Trophoblast cell (in vitro differentiated cells and primary cell): Measurements from ENCODE around the gene CADM1.

Experiments
- DNase-seq, 2 donors: peaks; one replicate each; pipeline ENCODE4 v3.0.0-alpha.2; 2016
- H2AFZ ChIP-seq: 2 replicates; pipeline ENCODE4 v1.6.1; 2013; ENCODE audit warnings: low read length, moderate library complexity, mild to moderate bottlenecking; ENCODE audit not compliant: insufficient read depth, poor library complexity
- H2AK5ac ChIP-seq: 2 replicates; pipeline ENCODE4 v1.6.1; 2013; ENCODE audit warnings: mild to moderate bottlenecking, low read length
- H2BK120ac ChIP-seq: 2 replicates; pipeline ENCODE4 v1.6.1; 2013; ENCODE audit warnings: low read length, mild to moderate bottlenecking, moderate library complexity; ENCODE audit not compliant: insufficient read depth, poor library complexity
- H2BK12ac ChIP-seq: 2 replicates; pipeline ENCODE4 v1.6.1; 2013; ENCODE audit warnings: mild to moderate bottlenecking, low read length, moderate library complexity
- H2BK5ac ChIP-seq: 2 replicates; pipeline ENCODE4 v1.6.1; 2013; ENCODE audit warnings: low read length, low read depth, moderate library complexity, mild to moderate bottlenecking; ENCODE audit not compliant: poor library complexity
- H3K14ac ChIP-seq: 2 replicates; pipeline ENCODE4 v1.6.1; 2013; ENCODE audit warnings: mild to moderate bottlenecking, low read length
- H3K18ac ChIP-seq: 2 replicates; pipeline ENCODE4 v1.6.1; 2013; ENCODE audit warnings: mild to moderate bottlenecking, low read length
- H3K23ac ChIP-seq: 2 replicates; pipeline ENCODE4 v1.6.1; 2013; ENCODE audit warnings: low read length
- H3K27ac ChIP-seq: 2 replicates; pipeline ENCODE4 v1.5.1; 2013; ENCODE audit warnings: low read depth, mild to moderate bottlenecking, inconsistent platforms, low read length, moderate library complexity
- H3K27me3 ChIP-seq: 2 replicates; pipeline ENCODE4 v1.6.1; 2013; ENCODE audit warnings: inconsistent platforms, mild to moderate bottlenecking, low read length, moderate library complexity; ENCODE audit not compliant: insufficient read depth
- H3K36me3 ChIP-seq, 2 experiments: 1 replicate in 1 of 2; 2 replicates in 1 of 2; pipeline ENCODE4 v1.6.1; 2013; ENCODE audit warnings: low read length in 2 of 2, mild to moderate bottlenecking in 2 of 2, moderate library complexity in 1 of 2; ENCODE audit not compliant: insufficient read depth in 2 of 2, control insufficient read depth in 1 of 2
- H3K4ac ChIP-seq: 2 replicates; pipeline ENCODE4 v1.6.1; 2013; ENCODE audit warnings: low read depth, mild to moderate bottlenecking, low read length, moderate library complexity
- H3K4me1 ChIP-seq, 2 experiments: 1 replicate in 1 of 2; 2 replicates in 1 of 2; pipeline ENCODE4 v1.6.1; 2013; ENCODE audit warnings: low read length in 2 of 2, mild to moderate bottlenecking in 2 of 2, moderate library complexity in 1 of 2; ENCODE audit not compliant: insufficient read depth in 2 of 2, control insufficient read depth in 1 of 2
- H3K4me2 ChIP-seq: 2 replicates; pipeline ENCODE4 v1.6.1; 2013; ENCODE audit warnings: inconsistent platforms, mild to moderate bottlenecking, low read length, moderate library complexity
- H3K4me3 ChIP-seq: 2 replicates; pipeline ENCODE4 v1.5.1; 2013; ENCODE audit warnings: mild to moderate bottlenecking, low read depth, low read length, inconsistent platforms
- H3K79me1 ChIP-seq: one replicate; pipeline ENCODE4 v1.6.1; 2013; ENCODE audit warnings: low read length
- H3K79me2 ChIP-seq: 2 replicates; pipeline ENCODE4 v1.6.1; 2013; ENCODE audit warnings: low read length, mild to moderate bottlenecking; ENCODE audit not compliant: control insufficient read depth, insufficient read depth, poor library complexity
- H3K9ac ChIP-seq: 2 replicates; pipeline ENCODE4 v1.6.1; 2013; ENCODE audit warnings: mild to moderate bottlenecking, low read length
- H3K9me3 ChIP-seq: 2 replicates; pipeline ENCODE4 v1.6.1; 2013; ENCODE audit warnings: low read depth, mild to moderate bottlenecking, control low read depth, inconsistent platforms, low read length; ENCODE audit not compliant: insufficient read depth
- H4K12ac ChIP-seq: 2 replicates; pipeline ENCODE4 v1.6.1; 2013; ENCODE audit warnings: low read depth, mild to moderate bottlenecking, low read length, moderate library complexity
- H4K8ac ChIP-seq: 2 replicates; pipeline ENCODE4 v1.6.1; 2013; ENCODE audit warnings: low read depth, mild to moderate bottlenecking, low read length, moderate library complexity
- H4K91ac ChIP-seq: one replicate; pipeline ENCODE4 v1.6.1; 2013; ENCODE audit warnings: low read depth, mild to moderate bottlenecking, low read length, moderate library complexity
- WGBS: extraction: QIAGEN DNeasy Blood & Tissue Kit; methylation state at CpG from one replicate; pipeline ENCODE4 v1.1.7; 2013; ENCODE audit warnings: missing lambda C conversion rate; ENCODE audit not compliant: insufficient read length, insufficient coverage; ENCODE audit errors: extremely low coverage; 5-methylcytosine and 5-hydroxymethylcytosine counted together

Gene CADM1

GRCh38 chr11:115291325-115291724 is 212.9 kb downstream of the CADM1 start:
- Histone ChIP-seq H3K23ac (no peak overlapping the region), H3K79me2 (no peaks in the 10 kb centered on the region), H3K4me3 (no peak overlapping the region), H2BK12ac (no peak overlapping the region), H2BK120ac (no peak overlapping the region), H2AK5ac (no peak overlapping the region), H2BK5ac (no peak overlapping the region), H3K9me3 (no peaks in the 10 kb centered on the region), H3K9ac (no peak overlapping the region), H3K79me1 (no peaks in the 10 kb centered on the region), H3K27ac (no peak overlapping the region), H4K8ac (no peak overlapping the region), H3K4me2 (no peak overlapping the region), H3K14ac (no peak overlapping the region), H3K4ac (no peak overlapping the region), H4K91ac (no peak overlapping the region), H3K27me3 (no peaks in the 10 kb centered on the region), H3K4me1 (peaks cover 0 to 2% of the 10 kb centered on the region in 2 experiments), H4K12ac (no peak overlapping the region), H2AFZ (no peak overlapping the region), H3K18ac (no peak overlapping the region), H3K36me3 (no peaks in the 10 kb centered on the region)
- WGBS: no CpG with 5 or more reads among the region's 3 CpGs
- no peak for DNase-seq

GRCh38 chr11:115290893-115291292 is 213.3 kb downstream of the CADM1 start:
- H3K18ac ChIP-seq: no peak overlapping the region
- H3K27me3 ChIP-seq: no peaks in the 10 kb centered on the region
- H3K4me2 ChIP-seq: no peak overlapping the region
- no peak overlapping the region for H2BK5ac ChIP-seq
- no peak overlapping the region for H2AK5ac ChIP-seq
- no peak overlapping the region for H4K8ac ChIP-seq
- H4K91ac ChIP-seq: no peak overlapping the region
- no CpG with 5 or more reads among the region's 6 CpGs for WGBS
- H3K4ac ChIP-seq: no peak overlapping the region
- no peak overlapping the region for H3K23ac ChIP-seq
- no peak overlapping the region for H2AFZ ChIP-seq
- H2BK120ac ChIP-seq: no peak overlapping the region
- H3K9me3 ChIP-seq: no peaks in the 10 kb centered on the region
- DNase-seq: no peak
- H3K4me3 ChIP-seq: no peak overlapping the region
- no peak overlapping the region for H2BK12ac ChIP-seq
- peaks cover 0 to 2% of the 10 kb centered on the region in 2 experiments for H3K4me1 ChIP-seq
- H3K79me2 ChIP-seq: no peaks in the 10 kb centered on the region
- H3K9ac ChIP-seq: no peak overlapping the region
- no peaks in the 10 kb centered on the region for H3K79me1 ChIP-seq
- H4K12ac ChIP-seq: no peak overlapping the region
- no peaks in the 10 kb centered on the region for H3K36me3 ChIP-seq
- no peak overlapping the region for H3K14ac ChIP-seq
- H3K27ac ChIP-seq: no peak overlapping the region

- Histone ChIP-seq H2AK5ac (no peak overlapping the region), H2BK12ac (no peak overlapping the region), H3K36me3 (no peaks in the 10 kb centered on the region), H3K9me3 (no peaks in the 10 kb centered on the region), H2BK120ac (no peak overlapping the region), H3K4me3 (no peak overlapping the region), H2AFZ (no peak overlapping the region), H3K4ac (no peak overlapping the region), H3K18ac (no peak overlapping the region), H3K4me1 (peaks cover 0 to 2% of the 10 kb centered on the region in 2 experiments), H3K23ac (no peak overlapping the region), H3K79me1 (no peaks in the 10 kb centered on the region), H3K4me2 (no peak overlapping the region), H3K27me3 (no peaks in the 10 kb centered on the region), H2BK5ac (no peak overlapping the region), H3K79me2 (no peaks in the 10 kb centered on the region), H3K14ac (no peak overlapping the region), H4K8ac (no peak overlapping the region), H4K12ac (no peak overlapping the region), H3K9ac (no peak overlapping the region), H3K27ac (no peak overlapping the region), H4K91ac (no peak overlapping the region)
- no peak for DNase-seq
- WGBS: 100% methylated on average over 1 of the region's 1 CpG
These were observed 213.7 kb downstream of the CADM1 start for GRCh38 chr11:115290479-115290878.

GRCh38 chr11:115287266-115287665 is 216.9 kb downstream of the CADM1 start:
- Histone ChIP-seq H3K36me3 (no peaks in the 10 kb centered on the region), H2BK120ac (no peak overlapping the region), H2BK5ac (no peak overlapping the region), H3K27me3 (no peaks in the 10 kb centered on the region), H3K14ac (no peak overlapping the region), H3K9ac (no peak overlapping the region), H4K91ac (no peak overlapping the region), H4K8ac (no peak overlapping the region), H4K12ac (no peak overlapping the region), H3K79me1 (no peaks in the 10 kb centered on the region), H3K9me3 (no peaks in the 10 kb centered on the region), H2BK12ac (no peak overlapping the region), H3K79me2 (no peaks in the 10 kb centered on the region), H3K4me2 (no peak overlapping the region), H3K27ac (no peak overlapping the region), H3K4me1 (peaks cover 0 to 2% of the 10 kb centered on the region in 2 experiments), H3K18ac (no peak overlapping the region), H3K4ac (no peak overlapping the region), H3K4me3 (no peak overlapping the region), H3K23ac (no peak overlapping the region), H2AK5ac (no peak overlapping the region), H2AFZ (no peak overlapping the region)
- DNase-seq: no peak
- no CpG with 5 or more reads among the region's 6 CpGs for WGBS
